ENCODE data around the gene PAEP.

The PAEP gene

DNA sequence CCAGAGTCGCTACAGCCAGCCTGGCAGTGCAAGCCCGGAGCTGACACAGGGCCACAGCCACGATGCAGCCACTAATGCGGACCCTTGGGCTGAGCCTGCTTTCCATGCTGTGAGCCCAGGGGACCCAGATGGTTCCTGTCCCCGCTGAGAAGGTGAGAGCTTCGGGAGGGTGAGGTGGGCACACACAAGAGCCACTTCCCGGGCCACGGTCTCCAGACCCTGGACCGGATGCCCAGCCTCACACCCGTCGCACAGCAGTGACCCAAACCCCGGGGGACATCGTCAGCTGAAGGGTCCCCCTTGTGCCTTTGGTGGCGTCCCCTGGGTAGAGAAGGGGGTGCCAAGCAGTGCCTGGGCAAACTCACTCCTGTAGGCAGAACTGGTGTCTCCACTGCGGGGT, 13.4 kb downstream of the PAEP start:
- DNase-seq (ENCODE audit: low read depth in 1 of 2, low spot score in 1 of 2): no peak

DNA sequence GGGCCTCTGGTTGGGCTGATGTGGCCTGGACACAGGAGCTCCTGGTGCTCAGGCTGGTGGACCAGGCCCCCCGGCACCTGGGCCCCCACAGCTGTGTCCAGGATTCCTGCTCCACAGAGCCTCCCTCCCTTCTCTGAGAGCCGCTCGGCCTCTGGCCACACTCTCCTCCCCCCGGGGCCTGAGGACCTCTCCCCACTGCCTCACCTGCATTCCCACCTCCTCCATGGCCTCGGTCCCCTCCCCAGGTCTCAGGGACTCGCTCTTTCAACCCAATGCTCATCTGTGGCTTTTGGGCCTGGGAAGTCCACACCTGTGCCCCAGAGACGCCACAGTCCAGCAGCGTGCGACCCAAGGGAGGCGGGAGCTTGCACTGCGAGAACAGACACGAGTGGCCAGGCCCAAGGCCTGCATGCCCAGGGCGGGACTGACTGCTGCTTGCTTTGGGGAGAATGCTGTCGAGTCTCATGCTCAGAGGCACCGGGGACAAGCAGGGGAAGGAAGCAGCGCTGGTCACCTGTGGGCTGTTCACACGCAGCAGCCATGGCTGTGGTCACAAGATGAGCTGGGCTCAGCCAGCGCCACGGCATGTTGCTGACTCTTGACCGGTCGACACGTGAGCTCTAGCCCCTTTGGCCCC, 14.6 kb downstream of the PAEP start:
- no peak for DNase-seq (ENCODE audit: low read depth in 1 of 2, low spot score in 1 of 2)

DNA sequence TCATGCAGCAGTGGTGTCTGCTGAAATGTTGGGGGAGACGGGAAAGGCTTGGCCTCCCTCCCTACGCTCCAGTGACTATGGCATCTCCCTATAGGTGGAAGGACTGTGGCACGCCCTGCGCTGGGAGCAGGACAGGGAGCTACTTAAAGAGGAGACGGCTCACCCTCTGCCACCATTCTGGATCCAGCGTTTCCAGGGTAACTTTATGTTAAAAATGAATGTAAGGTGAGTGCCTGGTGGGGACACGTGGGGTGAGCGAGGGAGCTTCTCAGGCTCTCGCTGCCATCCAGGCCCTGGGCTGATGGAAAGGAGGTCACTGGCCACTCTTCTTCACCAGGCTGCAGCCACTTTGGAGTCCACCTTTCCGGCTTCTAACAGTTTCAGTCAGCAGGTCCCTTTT, 15.7 kb downstream of the PAEP start:
- DNase-seq (ENCODE audit: low read depth in 1 of 2, low spot score in 1 of 2): no peak

DNA sequence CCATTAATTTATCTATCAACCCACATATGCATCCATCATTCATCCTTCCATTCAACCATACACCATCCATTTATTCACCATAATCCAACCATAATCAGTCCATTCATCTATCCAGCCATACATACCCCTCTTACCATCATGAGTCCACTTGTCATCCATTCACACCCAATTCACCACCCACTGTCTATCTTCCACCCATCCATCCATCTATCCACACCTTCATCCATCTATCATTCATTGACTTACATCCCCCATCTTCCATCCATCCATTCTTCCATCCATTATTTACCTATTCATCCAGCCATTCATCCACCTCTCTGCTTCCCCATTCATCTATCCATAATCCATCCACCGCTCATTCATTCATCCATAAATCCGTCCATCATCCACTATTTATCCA, 17.8 kb downstream of the PAEP start:
- no peak for DNase-seq (ENCODE audit: low read depth in 1 of 2, low spot score in 1 of 2)

DNA sequence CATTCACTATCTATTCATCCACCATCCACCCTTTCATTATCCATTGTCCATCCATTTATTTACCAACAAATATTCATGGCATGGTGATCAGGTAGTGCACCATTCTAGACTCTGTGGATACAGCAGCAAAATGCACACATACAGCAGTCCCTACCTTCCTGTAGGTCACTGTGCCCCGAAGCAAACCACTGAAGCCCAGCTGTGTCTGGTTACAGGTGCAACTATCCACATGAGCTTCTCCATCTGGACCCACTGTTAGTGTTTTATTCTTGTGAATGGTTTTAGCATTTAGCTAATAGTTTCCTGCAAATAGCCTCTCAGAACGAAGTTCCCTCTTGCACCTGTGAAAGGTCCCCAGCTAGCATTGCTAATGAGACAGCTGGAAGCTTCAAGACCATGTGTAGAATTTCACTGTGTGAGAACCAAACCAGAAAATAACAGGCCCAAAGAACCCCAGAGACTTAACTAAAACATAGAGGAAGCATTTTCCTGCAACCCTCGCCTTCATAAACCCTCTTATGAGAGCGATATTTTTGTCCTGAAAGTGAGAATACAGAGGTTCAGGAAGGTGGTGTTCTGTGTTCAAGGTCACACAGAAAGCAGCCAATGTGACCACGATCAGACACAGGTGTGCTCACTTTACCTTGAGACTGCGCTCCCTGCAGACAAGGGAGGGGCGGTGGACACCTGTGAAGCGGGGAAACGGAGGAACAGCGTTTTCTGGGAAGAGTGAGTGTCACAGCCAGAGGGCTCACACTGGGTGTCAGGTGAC, 18.5 kb downstream of the PAEP start:
- no peak for DNase-seq (ENCODE audit: low read depth in 1 of 2, low spot score in 1 of 2)

DNA sequence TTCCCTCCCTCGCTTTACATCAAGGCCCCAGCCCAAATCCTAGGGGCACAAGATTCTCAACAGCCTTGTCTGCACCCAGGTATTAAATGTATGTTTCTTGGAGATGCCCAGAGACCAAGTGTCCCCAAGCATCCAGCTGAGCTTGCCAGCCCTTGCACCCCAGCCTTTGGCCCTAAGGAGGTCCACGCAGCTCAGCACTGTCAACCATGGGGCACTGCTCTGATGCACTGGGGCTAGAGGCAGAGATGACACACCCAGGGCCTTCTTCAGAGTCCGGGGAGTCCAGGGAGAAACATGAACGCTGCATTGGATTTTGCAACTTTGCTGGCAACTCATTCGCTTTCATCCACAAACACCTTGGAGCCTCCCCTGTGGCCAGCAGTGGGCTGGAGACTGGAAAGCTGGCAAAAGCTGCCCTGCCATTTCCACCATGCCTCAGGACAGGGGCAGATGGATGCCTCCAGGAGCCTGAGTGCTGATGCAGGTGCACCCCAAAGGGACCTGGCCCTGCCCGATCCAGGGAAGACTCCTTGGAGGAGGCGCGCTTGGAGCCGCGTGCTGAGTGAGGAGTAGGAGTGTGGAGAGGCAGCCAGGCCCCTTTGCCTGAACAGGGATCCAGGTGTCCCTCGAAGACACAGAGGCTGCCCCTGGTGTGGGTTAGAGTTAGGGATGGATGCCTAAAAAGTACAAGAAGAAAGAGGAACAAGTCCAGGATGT, 19.3 kb downstream of the PAEP start:
- no peak for DNase-seq (ENCODE audit: low read depth in 1 of 2, low spot score in 1 of 2)

DNA sequence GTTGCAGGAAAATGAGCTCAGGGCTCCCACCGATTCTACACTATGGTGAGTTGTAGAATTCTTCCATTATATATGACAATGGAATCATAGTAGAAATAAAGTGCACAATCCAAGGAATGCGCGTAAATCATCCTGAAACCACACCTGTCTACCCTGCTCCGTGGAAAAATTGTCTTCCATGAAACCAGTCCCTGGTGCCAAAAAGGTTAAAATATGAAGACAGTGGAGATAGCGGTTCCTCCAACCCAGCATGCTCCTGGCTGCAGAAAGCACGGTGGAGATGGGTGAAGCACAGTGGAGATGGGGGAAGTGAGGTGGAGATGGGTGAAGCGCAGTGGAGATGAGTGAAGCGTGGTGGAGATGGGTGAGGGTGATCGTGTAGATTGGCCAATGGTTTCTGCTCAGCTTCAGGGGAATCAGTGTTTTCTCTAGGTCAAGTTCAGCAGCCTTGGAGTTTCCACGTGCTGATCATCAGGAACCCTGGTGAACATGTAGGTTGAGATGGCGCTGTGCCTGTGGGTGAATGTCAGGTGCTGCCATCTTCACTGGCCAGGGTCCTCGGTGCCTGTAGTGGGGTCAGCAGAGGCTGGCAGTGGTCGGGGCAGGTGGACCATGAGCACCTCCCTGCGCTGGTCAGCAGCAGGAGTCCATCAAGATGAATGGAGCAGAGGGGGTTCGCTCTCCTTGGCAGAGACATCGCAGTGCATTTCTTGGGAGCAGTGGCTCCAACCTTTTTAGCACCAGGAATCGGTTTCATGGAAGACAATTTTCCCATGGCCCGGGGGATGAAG, 20.3 kb downstream of the PAEP start:
- DNase-seq (ENCODE audit: low read depth in 1 of 2, low spot score in 1 of 2): no peak

DNA sequence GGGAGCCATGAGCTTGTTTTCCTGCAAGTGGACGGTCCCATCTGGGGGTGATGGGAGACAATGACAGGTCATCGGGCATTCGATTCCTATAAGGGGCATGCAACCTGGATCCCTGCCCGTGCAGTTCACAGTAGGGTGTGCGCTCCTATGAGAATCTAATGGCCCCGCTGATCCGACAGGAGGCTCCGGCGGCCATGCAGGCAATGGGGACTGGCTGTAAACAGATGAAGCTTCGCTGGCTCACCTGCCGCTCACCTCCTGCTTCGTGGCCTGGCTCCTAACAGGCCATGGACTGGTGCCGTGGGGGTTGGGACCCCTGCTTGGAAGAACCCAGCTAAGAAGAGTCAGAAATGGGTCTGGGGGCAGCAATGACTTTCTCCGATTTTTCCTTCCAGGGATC, 21.0 kb downstream of the PAEP start:
- no peak for DNase-seq (ENCODE audit: low read depth in 1 of 2, low spot score in 1 of 2)

DNA sequence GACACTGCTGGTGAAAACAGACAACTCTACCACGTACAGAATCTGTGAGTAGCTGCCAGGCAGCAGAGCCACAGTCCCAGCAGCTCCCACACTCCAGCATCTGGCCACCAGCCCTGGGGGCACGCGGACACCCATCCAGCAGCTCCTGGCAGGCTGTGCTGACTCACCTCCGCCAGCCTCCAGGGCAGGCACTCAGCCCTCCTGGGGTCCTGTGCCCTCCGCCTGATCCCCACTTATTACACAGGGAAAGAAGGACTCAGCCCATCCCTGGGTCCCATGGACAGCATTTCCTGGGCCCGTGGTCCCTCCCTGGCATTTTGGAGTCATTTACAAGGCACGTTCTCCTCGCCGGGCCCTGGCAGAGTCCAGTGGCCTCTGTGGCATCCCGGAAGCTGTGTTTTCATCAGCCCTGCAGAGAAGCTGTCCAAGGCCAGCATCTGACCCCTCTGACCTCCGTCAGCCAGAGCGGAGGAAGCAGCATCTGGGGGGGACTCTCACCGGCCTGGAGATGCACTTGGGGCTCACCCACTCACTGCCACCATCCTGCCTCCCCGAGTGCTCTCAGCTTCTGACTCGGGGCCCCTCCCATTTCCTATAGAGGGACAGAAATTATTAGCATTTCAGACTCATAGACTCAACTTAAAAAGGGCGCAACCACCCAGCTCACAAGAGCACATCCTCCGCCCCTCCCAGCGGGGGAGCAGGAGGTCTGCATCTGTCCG, 21.6 kb downstream of the PAEP start:
- DNase-seq (ENCODE audit: low read depth in 1 of 2, low spot score in 1 of 2): no peak

DNA sequence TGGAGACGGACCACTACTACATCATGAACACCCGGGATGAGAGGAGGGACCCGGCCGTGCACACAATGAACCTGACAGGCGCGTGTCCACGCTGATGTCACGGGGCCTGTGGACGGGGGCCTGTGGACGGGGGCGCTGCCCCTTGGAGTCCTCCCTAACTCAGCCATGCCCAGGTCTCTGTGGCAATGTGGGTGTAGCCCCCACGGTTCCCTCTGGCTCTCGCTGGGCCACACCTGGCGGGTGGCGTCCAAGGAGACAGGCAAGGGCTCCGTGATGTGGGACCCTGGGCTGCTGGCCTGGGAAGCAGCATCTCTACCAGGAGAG, 22.1 kb downstream of the PAEP start:
- DNase-seq (ENCODE audit: low read depth in 1 of 2, low spot score in 1 of 2): no peak

DNA sequence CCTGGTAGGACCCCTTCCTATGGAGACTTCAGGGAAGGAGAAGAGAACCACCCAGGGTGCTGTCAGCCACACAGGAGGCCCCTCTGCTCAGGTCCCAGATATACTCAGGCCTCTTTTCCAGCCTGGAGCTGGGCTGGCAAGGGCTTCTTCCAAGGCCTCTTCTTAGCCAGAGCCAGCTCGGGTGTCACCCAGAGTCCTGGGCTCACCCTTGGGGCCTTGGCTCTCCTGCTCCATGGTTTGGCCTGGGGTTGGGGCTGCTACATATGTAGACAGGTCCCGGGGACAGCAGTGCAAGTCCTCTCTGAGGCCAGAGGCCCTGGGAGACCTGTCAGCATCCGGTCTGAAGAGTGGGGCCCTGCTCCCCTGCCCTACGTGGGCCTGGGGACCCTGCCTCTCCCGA, 22.8 kb downstream of the PAEP start:
- no peak for DNase-seq (ENCODE audit: low read depth in 1 of 2, low spot score in 1 of 2)

DNA sequence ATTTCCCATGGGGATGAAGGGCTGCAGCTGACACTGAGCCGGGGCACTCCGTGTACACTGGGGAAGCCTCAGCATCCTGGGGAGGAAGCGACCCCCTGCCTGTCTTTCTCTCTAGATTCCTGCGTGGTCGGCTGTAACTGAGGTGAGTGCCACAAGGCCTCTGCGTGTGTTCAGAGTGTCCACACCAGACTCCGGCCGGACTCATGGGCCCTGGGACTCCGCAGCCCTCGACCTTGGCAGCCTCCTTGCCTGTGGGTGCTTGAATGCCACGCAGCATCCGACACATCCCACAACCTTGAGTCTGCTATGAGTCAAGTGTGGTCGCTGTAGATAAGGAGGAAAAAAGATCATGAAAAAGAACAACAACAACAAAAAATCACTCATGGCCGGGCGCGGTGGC, 23.4 kb downstream of the PAEP start:
- no peak for DNase-seq (ENCODE audit: low read depth in 1 of 2, low spot score in 1 of 2)

DNA sequence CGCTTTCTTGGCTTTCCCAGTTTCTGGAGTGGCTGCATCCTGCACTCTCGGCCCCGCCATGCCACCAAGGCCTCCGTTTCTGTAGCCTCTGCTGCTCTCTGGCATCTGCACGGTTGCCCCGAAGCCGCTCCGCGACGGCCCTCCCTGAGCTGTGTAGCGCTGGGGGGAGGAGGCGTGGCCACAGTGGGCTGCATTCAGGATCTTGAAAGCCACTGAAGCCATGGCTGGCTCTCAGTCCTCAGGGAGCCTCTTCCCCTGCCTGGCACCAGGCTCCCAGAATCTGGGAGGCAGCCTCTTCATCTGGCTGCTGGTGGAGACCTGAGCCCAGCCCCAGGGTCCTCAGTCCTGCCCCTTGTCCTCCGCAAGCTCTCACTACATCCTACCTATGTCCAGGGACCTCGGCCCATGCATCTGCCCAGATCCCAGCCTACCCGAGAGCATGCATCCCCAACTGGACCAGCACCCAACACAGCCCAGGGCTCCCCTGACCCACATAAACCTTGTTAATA, 25.1 kb downstream of the PAEP start:
- DNase-seq (ENCODE audit: low read depth in 1 of 2, low spot score in 1 of 2): no peak

DNA sequence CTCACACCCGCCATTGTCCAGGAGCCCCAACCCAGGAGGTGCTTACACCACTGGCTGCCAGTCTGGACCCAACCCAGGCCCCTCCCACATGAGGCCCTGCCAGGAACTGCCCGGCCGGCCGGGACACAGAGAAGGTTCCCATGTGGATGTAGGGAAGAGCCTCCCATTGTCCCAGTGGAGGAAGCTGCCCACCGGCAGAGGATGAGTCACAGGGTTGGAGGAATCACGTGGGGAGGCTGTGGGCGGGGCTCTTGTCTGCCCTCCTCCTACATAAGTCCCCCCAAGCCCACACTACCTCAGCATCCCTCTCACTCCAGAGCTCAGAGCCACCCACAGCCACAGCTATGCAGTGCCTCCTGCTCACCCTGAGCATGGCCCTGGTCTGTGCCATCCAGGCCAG, 26.1 kb downstream of the PAEP start:
- DNase-seq (ENCODE audit: low read depth in 1 of 2, low spot score in 1 of 2): no peak

DNA sequence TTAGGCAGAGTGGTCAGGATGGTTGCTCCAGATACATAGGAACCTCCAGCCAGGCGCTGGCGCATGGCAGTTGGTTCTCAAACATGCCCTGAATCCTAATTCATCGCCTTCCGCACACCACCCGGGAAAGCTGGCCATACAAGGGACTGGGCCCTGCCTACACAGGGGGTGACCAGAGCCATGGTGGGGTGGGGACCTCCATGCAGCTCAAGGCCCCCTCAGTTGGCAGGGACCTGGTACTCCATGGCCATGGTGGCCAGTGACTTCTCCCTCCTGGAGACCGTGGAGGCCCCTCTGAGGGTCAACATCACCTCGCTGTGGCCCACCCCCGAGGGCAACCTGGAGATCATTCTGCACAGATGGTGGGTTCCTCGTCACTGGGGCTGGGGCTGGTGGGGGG, 26.8 kb downstream of the PAEP start:
- DNase-seq (ENCODE audit: low read depth in 1 of 2, low spot score in 1 of 2): no peak

DNA sequence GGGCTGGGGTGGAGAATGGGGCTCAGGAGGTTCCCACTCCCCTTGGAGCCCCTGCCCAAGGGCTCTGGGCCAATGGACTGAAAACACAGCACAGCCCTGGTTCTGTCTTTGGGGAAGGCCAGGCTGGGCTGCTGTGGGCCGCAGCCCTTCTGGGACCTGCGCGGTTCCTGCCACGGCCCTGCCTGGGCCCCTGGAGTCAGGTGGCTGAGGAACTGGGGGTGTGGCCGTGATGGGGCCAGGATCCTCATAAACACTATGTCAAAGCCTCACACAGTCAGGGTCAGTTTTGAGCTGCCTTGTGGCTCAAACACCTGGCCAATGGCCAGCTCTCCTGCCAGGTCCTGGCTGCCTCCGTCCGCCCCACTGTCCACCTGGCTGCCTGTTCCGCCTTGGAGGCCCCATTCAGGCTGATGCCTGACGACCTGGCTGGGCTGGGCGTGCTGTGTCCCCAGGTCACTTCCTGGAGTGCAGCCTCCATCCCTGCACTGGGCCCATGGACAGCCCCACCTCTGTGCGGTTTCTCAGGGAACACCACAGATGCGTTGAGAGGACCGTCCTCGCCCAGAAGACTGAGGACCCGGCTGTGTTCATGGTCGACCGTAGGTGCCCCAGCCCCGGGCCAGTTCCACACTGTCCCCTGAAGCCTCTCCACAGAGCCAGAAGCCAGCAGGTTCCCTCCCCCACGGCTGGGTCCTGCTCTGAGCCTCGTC, 27.5 kb downstream of the PAEP start:
- DNase-seq (ENCODE audit: low read depth in 1 of 2, low spot score in 1 of 2): no peak

DNA sequence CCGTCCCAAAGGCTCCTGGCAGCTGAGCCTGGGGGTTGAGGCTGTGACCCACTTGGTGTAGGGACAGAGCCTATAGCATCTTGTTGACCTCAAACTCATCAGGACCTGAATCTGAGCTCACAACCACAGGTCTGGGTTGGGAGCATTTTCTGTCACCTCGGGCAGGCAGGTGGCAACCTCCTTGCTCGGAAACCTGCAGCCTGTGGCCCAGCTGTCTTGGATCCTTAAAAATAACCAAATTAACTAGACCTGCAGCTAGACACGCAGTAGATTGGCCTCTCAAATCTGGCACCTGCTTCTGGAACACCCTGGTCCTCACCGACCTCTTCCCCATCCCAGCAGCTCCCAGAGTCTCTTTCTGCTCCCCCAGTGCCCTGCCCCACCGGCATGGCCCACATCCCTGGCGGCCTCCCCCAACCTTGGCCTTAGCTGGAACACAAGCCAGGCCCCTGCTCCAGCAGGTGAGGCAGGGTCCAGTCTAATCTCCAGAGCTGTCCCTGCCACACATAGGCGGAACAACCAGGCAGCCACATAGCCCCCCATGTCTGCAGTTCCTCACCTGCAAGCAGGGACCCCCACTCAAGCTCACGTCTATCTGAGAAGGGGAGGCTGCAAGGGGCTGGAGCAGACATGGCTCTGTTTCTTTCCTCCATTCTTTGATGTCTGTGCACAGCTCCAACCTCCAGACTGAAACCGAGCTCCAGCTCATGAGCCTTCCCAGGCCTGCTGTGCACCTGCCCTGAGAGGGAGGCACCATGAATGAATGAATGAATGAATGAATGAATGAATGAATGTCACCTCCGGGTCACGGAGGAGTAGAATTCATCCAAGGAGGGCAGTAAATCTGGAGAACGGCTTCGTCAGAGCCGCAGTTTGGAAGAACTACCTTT, 28.3 kb downstream of the PAEP start:
- DNase-seq (ENCODE audit: low read depth in 1 of 2, low spot score in 1 of 2): no peak

DNA sequence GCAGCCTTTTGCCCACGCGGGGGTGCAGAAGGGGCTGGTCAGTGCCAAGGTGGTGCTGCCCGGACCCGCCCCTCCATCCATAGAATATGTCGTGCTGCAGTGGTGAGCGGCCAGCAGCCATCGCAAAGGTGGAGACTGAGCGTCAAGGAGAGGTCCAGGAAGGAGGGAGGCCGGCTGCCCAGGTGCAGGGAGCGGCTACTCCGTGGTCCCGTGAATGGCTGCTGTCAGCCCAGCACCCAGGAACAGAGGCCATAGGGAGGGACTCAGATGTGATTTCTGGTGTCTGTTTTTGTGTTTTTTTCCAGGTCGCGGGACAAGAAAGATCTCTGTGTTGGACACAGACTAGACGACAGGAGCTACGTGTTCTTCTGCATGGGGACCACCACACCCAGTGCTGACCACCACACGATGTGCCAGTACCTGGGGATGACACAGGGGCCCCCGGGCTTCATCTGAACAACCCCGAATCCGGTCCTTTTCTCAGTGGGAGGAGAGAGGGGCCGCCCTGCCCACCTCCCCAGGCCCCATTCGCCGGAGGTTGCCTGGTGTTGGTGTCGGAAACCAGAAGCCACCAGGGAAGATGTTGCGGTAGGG, 29.0 kb downstream of the PAEP start:
- no peak for DNase-seq (ENCODE audit: low read depth in 1 of 2, low spot score in 1 of 2)

Measured in stimulated activated CD4-positive, alpha-beta T cell treated with anti-CD3 and anti-CD28 coated beads, Interleukin-15, amount 100 ng/mL, for 1 hour (primary cell).